ENCODE results near the gene ZEB1. TPM values are rescaled to one million over a fixed set of nuclear protein-coding genes. Genes with fewer than 3 reads are reported as not detected.

Gene ZEB1
- total and polyA plus RNA-seq, 9 donors, result 11.0 to 48.4 (median 40.2) TPM

- TF ChIP-seq EP300 (IDR thresholded peaks at IDR 0.05), result no peak
- no peak for TF ChIP-seq POLR2A (IDR thresholded peaks at IDR 0.05)
- TF ChIP-seq CTCF (IDR thresholded peaks at IDR 0.05), result no peak
- Histone ChIP-seq H3K27me3 (no peaks in the 10 kb centered on the region), H3K9me3 (no peaks in the 10 kb centered on the region), H3K4me3 (peak overlapping the region; percentile 95), H3K36me3 (no peaks in the 10 kb centered on the region), H3K27ac (peak overlapping the region; percentile 66 to 74), H3K4me1 (ENCODE audit: insufficient read depth) (no peaks in the 10 kb centered on the region)
- intact Hi-C loops (cut with DNase I), result loop anchor here (5.0 to 10.0 kb wide), 4 partner anchors 286 to 534 kb away; no protein-coding TSS in a partner anchor
- WGBS, 3 donors, result 0 to 1% (median 0%) methylated on average over 10 to 32 of the region's 32 CpGs
- DNase-seq, result peak in 4 of 5 donors; percentile 36 to 68 (median 64)
These were observed 598 bp upstream of the ZEB1 start for GRCh38 chr10:31318382-31318853.

- DNase-seq, result peak; percentile 48 to 72 (median 63)
- intact Hi-C loops (cut with DNase I), result loop anchor here (5.0 to 10.0 kb wide), 4 partner anchors 285 to 535 kb away; no protein-coding TSS in a partner anchor
- Histone ChIP-seq H3K27me3 (no peaks in the 10 kb centered on the region), H3K4me3 (peak overlapping the region; percentile 95), H3K27ac (peak overlapping the region; percentile 89 to 94), H3K9me3 (no peaks in the 10 kb centered on the region), H3K36me3 (no peaks in the 10 kb centered on the region), H3K4me1 (ENCODE audit: insufficient read depth) (no peaks in the 10 kb centered on the region)
- TF ChIP-seq POLR2A (IDR thresholded peaks at IDR 0.05) (no peak), CTCF (IDR thresholded peaks at IDR 0.05) (no peak), EP300 (IDR thresholded peaks at IDR 0.05) (no peak)
- WGBS, 3 donors, result 0 to 1% (median 1%) methylated on average over 60 to 129 of the region's 129 CpGs
These were observed 860 bp downstream of the ZEB1 start for GRCh38 chr10:31319602-31320549.

DNA sequence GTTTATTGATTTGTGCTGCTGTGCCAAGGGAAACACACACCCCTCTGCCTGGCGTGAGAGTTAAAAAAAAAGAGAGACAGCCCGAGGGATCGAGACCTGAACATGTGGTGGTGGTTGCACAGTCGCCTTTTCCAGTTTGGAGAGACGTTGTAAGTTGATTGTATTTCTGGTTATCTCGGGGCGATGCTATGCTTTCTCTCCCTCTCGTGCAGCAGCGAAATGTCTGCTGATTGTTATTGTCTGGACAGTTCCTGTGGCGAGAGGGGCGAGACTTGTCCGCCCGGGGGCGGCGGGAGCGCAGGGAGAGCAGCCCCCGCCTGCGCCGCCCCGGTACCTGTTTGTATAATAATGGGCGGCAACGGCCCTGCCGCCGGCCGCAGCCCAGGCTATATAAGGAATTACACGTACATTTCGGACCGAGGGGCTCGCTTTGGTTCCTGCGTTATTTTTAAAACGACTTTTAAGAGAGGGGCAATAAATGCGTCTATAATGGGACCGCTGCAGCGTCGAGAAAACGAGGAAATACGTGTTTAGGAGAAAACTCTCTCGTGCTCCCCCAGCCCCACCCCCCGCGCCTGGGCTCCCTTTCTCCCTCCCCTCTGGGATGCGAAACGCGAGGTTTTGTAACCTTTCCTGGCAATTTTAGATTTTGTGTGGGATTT lies 1.7 kb downstream of the ZEB1 start:
- no peaks in the 10 kb centered on the region for H3K36me3 ChIP-seq
- H3K9me3 ChIP-seq, result no peaks in the 10 kb centered on the region
- H3K27me3 ChIP-seq, result no peaks in the 10 kb centered on the region
- no peaks in the 10 kb centered on the region for H3K4me1 ChIP-seq (ENCODE audit: insufficient read depth)
- H3K4me3 ChIP-seq, result peak overlapping the region; percentile 95
- H3K27ac ChIP-seq, result peak overlapping the region; percentile 83 to 89
- peak in 1 of 3 donors; percentile 20 for TF ChIP-seq CTCF (IDR thresholded peaks at IDR 0.05)
- TF ChIP-seq EP300 (IDR thresholded peaks at IDR 0.05), result no peak
- no peak for TF ChIP-seq POLR2A (IDR thresholded peaks at IDR 0.05)
- peak; percentile 12 to 58 (median 44) for DNase-seq
- intact Hi-C loops (cut with DNase I), result no loop called here
- WGBS, 3 donors, result 0% methylated on average over 43 of the region's 43 CpGs

- Histone ChIP-seq H3K9me3 (no peaks in the 10 kb centered on the region), H3K4me1 (ENCODE audit: insufficient read depth) (no peaks in the 10 kb centered on the region), H3K36me3 (no peaks in the 10 kb centered on the region), H3K27me3 (no peaks in the 10 kb centered on the region), H3K4me3 (peak overlapping the region; percentile 95), H3K27ac (no peak overlapping the region)
- 17 to 22% (median 17%) methylated on average over 10 of the region's 10 CpGs for WGBS, 3 donors
- TF ChIP-seq CTCF (IDR thresholded peaks at IDR 0.05) (no peak), POLR2A (IDR thresholded peaks at IDR 0.05) (no peak)
- no peak for DNase-seq
- intact Hi-C loops (cut with DNase I), result no loop called here
These were observed 2.5 kb downstream of the ZEB1 start for GRCh38 chr10:31321396-31321941.

All from ovary (tissue), 9 donors.